ENCODE measurements around the gene S100A1.
"Not testable (repeated sequence)": the region's sequence is repeated elsewhere in the genome, so short reads cannot be mapped to it uniquely, and the experiment has no call there.

S100A1 gene

GRCh38 chr1:153658400-153659174 lies 30.4 kb downstream of the S100A1 start, which contains the start of gene SNAPIN:
Gene SNAPIN, plus strand, starts transcription at chr1:153658703. Its CDS starts 41 bp downstream, at chr1:153658744.
- DNase-seq (ENCODE audit: low read depth): peak; percentile 89

- DNase-seq (ENCODE audit: low read depth): no peak
These were observed 30.9 kb downstream of the S100A1 start for GRCh38 chr1:153659175-153659534.

GRCh38 chr1:153659656-153660055 lies 31.4 kb downstream of the S100A1 start:
- no peak for DNase-seq (ENCODE audit: low read depth)

- no peak for DNase-seq (ENCODE audit: low read depth)
These were observed 33.0 kb downstream of the S100A1 start for GRCh38 chr1:153661111-153661708.

GRCh38 chr1:153662269-153662668 lies 34.0 kb downstream of the S100A1 start:
- no peak for DNase-seq (ENCODE audit: low read depth)

- no peak for DNase-seq (ENCODE audit: low read depth)
These were observed 35.0 kb downstream of the S100A1 start for GRCh38 chr1:153663211-153663610.

- no peak for DNase-seq (ENCODE audit: low read depth)
These were observed 39.2 kb downstream of the S100A1 start for GRCh38 chr1:153667439-153667838.

- not testable (repeated sequence) for DNase-seq (ENCODE audit: low read depth)
These were observed 40.4 kb downstream of the S100A1 start for GRCh38 chr1:153668672-153669071.

GRCh38 chr1:153669606-153670005 lies 41.4 kb downstream of the S100A1 start:
- no peak for DNase-seq (ENCODE audit: low read depth)

GRCh38 chr1:153670257-153670858 lies 42.1 kb downstream of the S100A1 start:
- DNase-seq (ENCODE audit: low read depth): no peak

- peak; percentile 93 for DNase-seq (ENCODE audit: low read depth)
These were observed 42.8 kb downstream of the S100A1 start, which contains the start of gene ILF2 for GRCh38 chr1:153670859-153671627. Gene ILF2, minus strand, starts transcription at chr1:153670993. Its CDS starts 71 bp downstream, at chr1:153670922.

- peak; percentile 39 for DNase-seq (ENCODE audit: low read depth)
These were observed 43.6 kb downstream of the S100A1 start for GRCh38 chr1:153671628-153672353.

- no peak for DNase-seq (ENCODE audit: low read depth)
These were observed 45.3 kb downstream of the S100A1 start for GRCh38 chr1:153673511-153673910.

GRCh38 chr1:153677718-153678518 lies 49.7 kb downstream of the S100A1 start:
- DNase-seq (ENCODE audit: low read depth): peak; percentile 26

GRCh38 chr1:153678519-153679336 lies 50.5 kb downstream of the S100A1 start, which contains the start of gene NPR1:
Gene NPR1, plus strand, starts transcription at chr1:153678688. Its CDS starts 421 bp downstream, at chr1:153679109.
- no peak for DNase-seq (ENCODE audit: low read depth)

GRCh38 chr1:153679337-153680119 lies 51.3 kb downstream of the S100A1 start:
- DNase-seq (ENCODE audit: low read depth): no peak

- DNase-seq (ENCODE audit: low read depth): no peak
These were observed 51.8 kb downstream of the S100A1 start for GRCh38 chr1:153680120-153680403.
